Type B pancreatic cell (in vitro differentiated cells): Measurements from ENCODE around the gene TRIM38. TPM values are rescaled to one million over a fixed set of nuclear protein-coding genes. Genes with fewer than 3 reads are reported as not detected.
A peak's percentile ranks its signal among the peaks of the same experiment; 100 is the strongest.

Experiments used
- DNase-seq: peaks from one replicate; pipeline ENCODE4 v3.0.0; 2021; ENCODE audit warnings: mixed read lengths; ENCODE audit not compliant: unreplicated experiment; ENCODE audit errors: extremely low spot score
- H3K27ac Mint-ChIP-seq: 2 replicates; pipeline ENCODE4 v1.8.0; 2021; ENCODE audit warnings: mild to moderate bottlenecking, mixed read lengths
- H3K27me3 Mint-ChIP-seq: 2 replicates; pipeline ENCODE4 v1.8.0; 2021; ENCODE audit warnings: mixed read lengths
- H3K36me3 Mint-ChIP-seq: 2 replicates; pipeline ENCODE4 v1.8.0; 2021; ENCODE audit warnings: mixed read lengths
- H3K4me1 Mint-ChIP-seq: one replicate; pipeline ENCODE4 v1.8.0; 2021; ENCODE audit warnings: mixed read lengths; ENCODE audit not compliant: unreplicated experiment
- H3K4me3 Mint-ChIP-seq: 2 replicates; pipeline ENCODE4 v1.8.0; 2021; ENCODE audit warnings: mild to moderate bottlenecking, mixed read lengths
- H3K9me3 Mint-ChIP-seq: 2 replicates; pipeline ENCODE4 v1.8.0; 2021; ENCODE audit warnings: mixed read lengths
- total RNA-seq: library from RNA; stranded (reverse); gene quantifications from 2 replicates; pipeline ENCODE4 v1.2.1, GENCODE V29; 2021; ENCODE audit warnings: low replicate concordance
- TF ChIP-seq, protein P1 (sequence below): fragments of 200-600 bp; sonication (generic); conservative IDR thresholded peaks from 2 replicates; pipeline ENCODE4 v1.5.0; 2021; ENCODE audit warnings: antibody characterized with exemption, mild to moderate bottlenecking

The TRIM38 gene
- total RNA-seq, 1 donor from 2014 or later: 6.9 TPM

DNA sequence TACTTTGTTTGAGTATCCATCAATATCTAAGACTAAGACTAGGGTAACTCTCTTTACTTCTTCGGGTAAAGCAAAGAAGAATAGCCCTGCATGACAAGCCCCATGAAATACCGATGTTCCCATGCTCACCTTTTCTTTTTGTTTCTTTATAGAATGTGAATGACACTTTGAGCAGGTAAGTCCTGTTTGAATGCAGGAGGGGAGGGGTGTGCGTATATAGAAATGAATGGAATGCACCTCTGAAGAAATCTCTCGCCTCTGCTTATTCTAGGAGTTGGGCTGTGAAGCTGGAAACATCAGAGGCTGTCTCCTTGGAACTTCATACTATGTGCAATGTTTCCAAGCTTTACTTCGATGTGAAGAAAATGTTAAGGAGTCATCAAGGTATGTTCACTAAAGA is 10.3 kb downstream of the TRIM38 start:
- H3K36me3 Mint-ChIP-seq: peaks cover 22% of the 10 kb centered on the region

DNA sequence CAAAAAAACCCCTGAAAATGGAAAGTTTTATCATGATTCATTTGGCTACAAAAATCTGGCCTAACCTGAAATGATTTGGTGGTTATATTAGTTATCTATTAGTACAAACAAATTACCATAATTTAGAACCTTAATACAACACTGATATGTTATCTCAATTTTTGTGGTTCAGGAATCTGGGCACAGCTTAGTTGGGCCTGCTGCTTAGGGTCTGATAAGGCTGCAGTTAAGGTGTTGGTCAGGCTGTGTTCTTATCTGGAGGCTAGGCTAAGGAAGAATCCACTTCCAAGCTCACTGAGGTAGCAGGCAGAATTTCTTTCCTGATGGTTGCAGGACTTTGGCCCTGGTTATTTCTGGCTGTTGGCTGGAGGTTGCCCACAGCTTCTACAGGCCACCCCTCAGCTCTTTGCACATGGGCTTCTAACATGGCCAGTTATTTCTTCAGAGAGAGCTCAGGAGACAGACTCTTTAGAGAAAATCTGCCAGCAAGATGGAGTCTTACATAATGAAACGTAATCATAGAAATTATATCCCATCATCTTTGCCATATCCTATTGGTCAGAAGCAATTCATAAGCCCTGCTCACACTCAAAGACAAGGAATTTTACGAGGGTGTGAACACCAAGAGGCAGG is 11.4 kb downstream of the TRIM38 start:
- Mint-ChIP-seq H3K27ac (peak overlapping the region; percentile 97), H3K9me3 (no peaks in the 10 kb centered on the region), H3K4me1 (peaks cover 15% of the 10 kb centered on the region), H3K27me3 (no peaks in the 10 kb centered on the region), H3K36me3 (peaks cover 13% of the 10 kb centered on the region), H3K4me3 (no peak overlapping the region)
- DNase-seq: no peak
- TF ChIP-seq, protein P1, sequence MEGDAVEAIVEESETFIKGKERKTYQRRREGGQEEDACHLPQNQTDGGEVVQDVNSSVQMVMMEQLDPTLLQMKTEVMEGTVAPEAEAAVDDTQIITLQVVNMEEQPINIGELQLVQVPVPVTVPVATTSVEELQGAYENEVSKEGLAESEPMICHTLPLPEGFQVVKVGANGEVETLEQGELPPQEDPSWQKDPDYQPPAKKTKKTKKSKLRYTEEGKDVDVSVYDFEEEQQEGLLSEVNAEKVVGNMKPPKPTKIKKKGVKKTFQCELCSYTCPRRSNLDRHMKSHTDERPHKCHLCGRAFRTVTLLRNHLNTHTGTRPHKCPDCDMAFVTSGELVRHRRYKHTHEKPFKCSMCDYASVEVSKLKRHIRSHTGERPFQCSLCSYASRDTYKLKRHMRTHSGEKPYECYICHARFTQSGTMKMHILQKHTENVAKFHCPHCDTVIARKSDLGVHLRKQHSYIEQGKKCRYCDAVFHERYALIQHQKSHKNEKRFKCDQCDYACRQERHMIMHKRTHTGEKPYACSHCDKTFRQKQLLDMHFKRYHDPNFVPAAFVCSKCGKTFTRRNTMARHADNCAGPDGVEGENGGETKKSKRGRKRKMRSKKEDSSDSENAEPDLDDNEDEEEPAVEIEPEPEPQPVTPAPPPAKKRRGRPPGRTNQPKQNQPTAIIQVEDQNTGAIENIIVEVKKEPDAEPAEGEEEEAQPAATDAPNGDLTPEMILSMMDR: no peak

More for the DNA sequence above, 10.3 kb downstream of the TRIM38 start:
- no peak for DNase-seq
- Mint-ChIP-seq H3K4me1 (peaks cover 15% of the 10 kb centered on the region), H3K4me3 (peak overlapping the region; percentile 81), H3K27ac (peak overlapping the region; percentile 97), H3K27me3 (no peaks in the 10 kb centered on the region), H3K9me3 (no peaks in the 10 kb centered on the region)
- TF ChIP-seq, protein P1: no peak

DNA sequence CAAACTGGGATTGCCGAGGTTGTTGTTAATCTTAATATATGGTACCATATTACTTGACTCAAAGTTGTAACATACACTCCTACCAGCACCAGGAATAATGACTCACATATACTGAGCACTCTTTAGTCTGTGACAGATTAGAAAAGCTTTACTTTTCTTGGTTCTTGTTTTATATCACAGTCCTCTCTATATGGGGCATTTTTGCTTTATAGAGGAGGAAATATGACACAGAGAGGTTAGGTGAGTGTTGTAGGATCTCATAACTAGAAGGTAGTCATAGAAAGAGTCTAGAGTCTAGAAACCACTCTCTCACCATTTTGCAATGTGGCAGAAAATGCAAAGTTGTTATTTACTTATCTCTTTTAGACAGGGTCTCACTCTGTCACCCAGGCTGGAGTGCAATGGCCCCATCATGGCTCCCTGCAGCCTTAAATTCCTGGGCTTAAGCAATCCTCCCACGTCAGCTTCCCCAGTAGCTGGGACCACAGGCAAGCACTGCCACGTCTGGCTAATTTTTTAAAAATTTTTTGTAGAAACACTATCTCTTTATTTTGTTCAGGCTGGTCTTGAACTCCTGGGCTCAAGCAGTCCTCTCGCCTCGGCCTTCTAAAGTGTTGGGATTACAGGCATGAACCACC is 13.4 kb downstream of the TRIM38 start:
- TF ChIP-seq, protein P1: no peak
- peaks cover 3% of the 10 kb centered on the region for H3K36me3 Mint-ChIP-seq
- H3K27me3 Mint-ChIP-seq: no peaks in the 10 kb centered on the region
- H3K27ac Mint-ChIP-seq: no peak overlapping the region
- H3K4me3 Mint-ChIP-seq: no peak overlapping the region
- H3K4me1 Mint-ChIP-seq: peaks cover 15% of the 10 kb centered on the region
- no peaks in the 10 kb centered on the region for H3K9me3 Mint-ChIP-seq
- DNase-seq: no peak

DNA sequence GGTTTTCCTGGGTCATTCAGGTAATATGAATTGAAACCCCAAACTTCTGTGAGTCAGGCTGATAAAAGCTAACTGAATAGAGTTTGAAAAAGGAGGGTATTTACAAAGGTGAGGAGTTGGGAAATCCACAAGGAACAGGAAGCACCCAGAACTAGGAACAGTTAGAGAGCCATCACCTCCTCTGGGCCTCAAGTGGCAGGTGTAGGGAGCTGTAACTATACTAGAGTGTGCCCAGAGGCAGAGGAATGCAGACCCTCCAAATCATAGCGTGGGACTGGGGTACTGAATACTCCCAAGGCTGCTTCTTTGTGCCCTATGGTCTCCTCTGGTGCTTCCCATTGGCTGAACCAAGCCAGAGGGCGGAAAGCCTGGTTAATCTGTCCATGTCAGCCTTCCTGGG is 18.3 kb downstream of the TRIM38 start:
- Mint-ChIP-seq H3K36me3 (peaks cover 3% of the 10 kb centered on the region), H3K27me3 (no peaks in the 10 kb centered on the region), H3K4me3 (no peak overlapping the region), H3K4me1 (no peaks in the 10 kb centered on the region), H3K9me3 (no peaks in the 10 kb centered on the region), H3K27ac (no peak overlapping the region)
- DNase-seq: no peak
- TF ChIP-seq, protein P1: no peak

DNA sequence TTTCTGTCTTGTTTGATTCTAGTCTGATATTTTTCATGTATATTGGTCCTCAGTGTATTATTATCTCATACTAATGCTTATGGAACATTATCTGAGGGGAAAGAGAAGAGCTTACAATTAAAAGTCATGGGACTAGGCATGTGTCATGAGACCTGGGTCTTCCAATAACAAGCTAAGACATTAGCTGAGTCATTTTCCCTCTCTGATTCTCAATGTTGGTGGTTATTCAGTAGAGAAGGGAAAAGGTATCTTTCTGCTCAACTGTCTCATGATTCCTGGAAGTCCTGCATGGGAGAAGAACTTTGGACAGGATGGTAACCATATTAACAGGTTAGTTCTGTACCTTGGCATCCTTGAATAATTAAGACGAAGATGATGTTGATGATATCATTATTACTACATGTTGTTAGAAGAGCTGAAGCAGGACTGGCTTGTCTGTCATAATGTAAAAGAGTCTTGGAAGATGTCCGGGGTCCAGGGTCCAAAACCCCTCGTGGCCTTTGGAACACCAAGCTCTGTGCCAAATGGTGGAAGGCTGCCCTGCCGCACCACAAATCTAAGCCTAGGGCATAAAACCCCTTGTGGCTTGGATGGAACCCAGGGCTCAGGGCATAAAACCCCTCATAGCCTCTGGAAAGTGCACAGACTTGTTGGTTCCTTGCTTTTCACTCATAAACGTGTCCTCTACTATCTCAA is 19.1 kb downstream of the TRIM38 start:
- Mint-ChIP-seq H3K9me3 (no peaks in the 10 kb centered on the region), H3K4me3 (no peak overlapping the region)
- no peak for DNase-seq

More for the DNA sequence above, 19.1 kb downstream of the TRIM38 start:
- H3K27ac Mint-ChIP-seq: no peak overlapping the region
- no peaks in the 10 kb centered on the region for H3K4me1 Mint-ChIP-seq
- TF ChIP-seq, protein P1: no peak
- H3K27me3 Mint-ChIP-seq: no peaks in the 10 kb centered on the region
- H3K36me3 Mint-ChIP-seq: peaks cover 3% of the 10 kb centered on the region
